PFSK-1 (cell line): ENCODE results near the gene PHOSPHO2.

Source experiments
- FOXP2 ChIP-seq: optimal IDR thresholded peaks from 2 replicates; pipeline ENCODE3; 2011; ENCODE audit warnings: borderline replicate concordance, control low read depth, inconsistent platforms; ENCODE audit not compliant: insufficient read depth; ENCODE audit errors: extremely low read length, extremely low read depth
- POLR2AphosphoS5 ChIP-seq: IDR thresholded peaks from 2 replicates; pipeline ENCODE4 v1.6.1; 2012; ENCODE audit warnings: low read depth, mild to moderate bottlenecking, control low read depth, low read length, moderate library complexity
- REST ChIP-seq, 2 experiments: IDR thresholded peaks; 2 replicates each; pipeline versions ENCODE4 v1.6.1 to v1.8.0; 2011 to 2012; ENCODE audit warnings: low read depth in 2 of 2, low read length in 2 of 2, control low read depth in 1 of 2, inconsistent platforms in 1 of 2, mild to moderate bottlenecking in 1 of 2, moderate library complexity in 1 of 2; ENCODE audit not compliant: insufficient read depth in 1 of 2
- SIN3A ChIP-seq: IDR thresholded peaks from 2 replicates; pipeline ENCODE4 v1.6.1; 2012; ENCODE audit warnings: mild to moderate bottlenecking, low read length, moderate library complexity, borderline replicate concordance; ENCODE audit not compliant: insufficient read depth
- TAF1 ChIP-seq: IDR thresholded peaks from 2 replicates; pipeline ENCODE4 v1.6.1; 2012; ENCODE audit warnings: low read length, control low read depth, borderline replicate concordance; ENCODE audit not compliant: insufficient read depth

GRCh38 chr2:169676357-169676756 is 17.9 kb upstream of the PHOSPHO2 start:
- TF ChIP-seq POLR2AphosphoS5 (no peak), REST (IDR thresholded peaks at IDR 0.05; ENCODE audit: insufficient read depth in 1 of 2, low read depth in 2 of 2, low read length in 2 of 2) (no peak), FOXP2 (no peak), SIN3A (no peak), TAF1 (no peak)
